GM12872 (cell line): ENCODE measurements around the gene RAB3A.
A peak's percentile ranks its signal among the peaks of the same experiment; 100 is the strongest.

ENCODE experiments used
- CTCF ChIP-seq: IDR thresholded peaks from 3 replicates; pipeline ENCODE4 v1.5.1; 2011; ENCODE audit warnings: low read depth, mild to moderate bottlenecking, low read length, moderate library complexity; ENCODE audit not compliant: insufficient read depth

Gene RAB3A

DNA sequence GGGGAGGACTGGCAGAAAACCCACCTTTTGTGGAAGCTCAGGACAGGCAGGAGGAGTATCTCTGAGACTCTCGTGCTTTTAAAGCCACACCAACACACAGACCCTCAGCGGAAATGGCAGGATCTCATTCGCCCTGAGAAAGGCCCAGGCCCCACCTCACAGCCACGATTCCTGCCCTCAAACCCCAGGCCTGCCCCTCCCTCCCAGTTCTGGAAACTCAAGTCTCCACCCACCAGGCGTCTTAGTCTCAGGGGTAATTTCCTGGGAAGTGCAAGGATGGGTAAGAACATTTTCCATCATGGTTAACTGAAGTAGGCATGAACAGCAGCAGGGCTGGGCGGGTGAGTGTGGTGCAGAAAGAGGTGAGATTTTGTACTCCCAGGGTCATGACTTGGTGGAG, 30.4 kb upstream of the RAB3A start:
- no peak for TF ChIP-seq CTCF

DNA sequence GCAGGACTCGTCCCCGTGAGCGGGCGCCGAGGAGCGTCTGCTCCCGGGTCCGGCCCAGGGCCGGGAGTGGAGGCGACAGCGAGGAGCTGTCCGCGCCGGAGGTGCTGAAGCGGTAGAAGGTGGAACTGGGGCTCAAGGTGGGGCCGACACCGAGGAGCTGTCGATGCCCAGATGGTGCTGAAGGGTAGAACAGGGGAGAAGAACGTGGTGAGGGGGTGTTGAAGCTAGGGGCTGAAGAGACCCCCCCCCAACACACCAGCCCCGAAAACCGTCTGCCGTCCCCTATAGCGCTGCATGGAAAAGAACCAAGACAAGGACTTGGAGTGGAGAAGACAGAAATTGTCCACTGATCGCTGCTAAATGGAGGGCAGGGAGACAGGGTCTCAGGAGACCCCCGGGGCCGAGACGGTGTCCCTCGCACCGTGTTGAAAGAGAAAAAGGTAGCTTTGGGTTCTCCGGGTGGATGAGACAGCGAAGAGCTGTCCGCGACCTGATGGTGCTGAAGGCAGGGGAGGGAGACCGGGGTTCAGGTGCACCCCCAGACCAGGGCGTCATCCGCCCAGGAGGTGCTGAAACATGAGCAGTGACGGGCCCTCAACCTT, 29.5 kb upstream of the RAB3A start:
- TF ChIP-seq CTCF: no peak

- TF ChIP-seq CTCF: no peak
Measured at GRCh38 chr19:18232540-18233223, 28.8 kb upstream of the RAB3A start.

GRCh38 chr19:18231775-18232174, 27.9 kb upstream of the RAB3A start:
- TF ChIP-seq CTCF: no peak

DNA sequence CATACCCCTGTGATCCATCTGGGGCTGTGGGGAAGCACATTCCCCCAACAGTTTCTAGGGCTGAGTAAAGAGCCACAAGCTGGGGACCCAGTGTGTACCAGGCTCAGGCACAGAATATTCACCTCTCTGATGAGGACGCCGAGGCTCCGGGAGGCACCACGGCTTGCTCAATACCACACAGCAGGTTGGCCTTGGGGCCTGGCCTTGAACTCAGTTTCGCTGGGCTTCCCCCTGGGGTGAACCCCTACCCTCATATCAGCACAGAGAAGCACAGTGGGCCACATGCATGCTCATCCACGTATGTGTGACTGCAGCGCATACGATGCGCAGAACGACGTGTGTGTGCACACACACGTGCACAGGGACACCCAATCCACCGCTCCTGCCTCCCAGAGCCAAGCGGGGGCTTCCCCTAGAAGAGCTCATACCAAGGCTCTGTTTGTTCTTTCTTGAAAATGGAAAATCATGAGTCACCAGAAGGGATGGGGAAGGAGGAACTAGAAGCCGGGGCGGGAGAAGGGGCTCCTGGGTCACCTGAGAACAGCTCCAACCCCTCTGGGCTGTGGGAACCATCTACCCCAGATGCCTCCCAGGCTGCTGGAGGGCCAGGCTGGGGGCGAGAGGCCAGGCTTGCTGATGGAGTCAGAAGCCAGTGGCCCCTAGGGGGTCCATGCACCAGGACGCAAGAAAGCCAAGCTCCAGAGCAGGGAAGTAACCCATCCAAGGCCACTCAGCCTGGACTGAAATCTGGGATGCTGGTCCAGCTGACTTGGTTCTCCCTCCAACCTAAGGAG, 27.3 kb upstream of the RAB3A start:
- TF ChIP-seq CTCF: no peak

GRCh38 chr19:18229915-18230314, 26.1 kb upstream of the RAB3A start:
- no peak for TF ChIP-seq CTCF

GRCh38 chr19:18229474-18229873, 25.6 kb upstream of the RAB3A start:
- peak; percentile 73 for TF ChIP-seq CTCF
